Lower leg skin (tissue), 3 donors: ENCODE measurements around the gene STX1B.

ENCODE experiments used
- POLR2A ChIP-seq, 2 donors: fragments of 450-650 bp; IDR thresholded peaks; one replicate each; pipeline ENCODE4 v1.6.1; 2016 to 2017; ENCODE audit warnings: antibody characterized with exemption in 2 of 2, mild to moderate bottlenecking in 1 of 2, moderate library complexity in 1 of 2
- TF ChIP-seq, protein P1 (sequence below), 3 donors: fragments of 450-650 bp; IDR thresholded peaks; one replicate each; pipeline ENCODE4 v1.5.1; 2016; ENCODE audit warnings: antibody characterized with exemption in 3 of 3, mild to moderate bottlenecking in 3 of 3, moderate library complexity in 2 of 3

DNA sequence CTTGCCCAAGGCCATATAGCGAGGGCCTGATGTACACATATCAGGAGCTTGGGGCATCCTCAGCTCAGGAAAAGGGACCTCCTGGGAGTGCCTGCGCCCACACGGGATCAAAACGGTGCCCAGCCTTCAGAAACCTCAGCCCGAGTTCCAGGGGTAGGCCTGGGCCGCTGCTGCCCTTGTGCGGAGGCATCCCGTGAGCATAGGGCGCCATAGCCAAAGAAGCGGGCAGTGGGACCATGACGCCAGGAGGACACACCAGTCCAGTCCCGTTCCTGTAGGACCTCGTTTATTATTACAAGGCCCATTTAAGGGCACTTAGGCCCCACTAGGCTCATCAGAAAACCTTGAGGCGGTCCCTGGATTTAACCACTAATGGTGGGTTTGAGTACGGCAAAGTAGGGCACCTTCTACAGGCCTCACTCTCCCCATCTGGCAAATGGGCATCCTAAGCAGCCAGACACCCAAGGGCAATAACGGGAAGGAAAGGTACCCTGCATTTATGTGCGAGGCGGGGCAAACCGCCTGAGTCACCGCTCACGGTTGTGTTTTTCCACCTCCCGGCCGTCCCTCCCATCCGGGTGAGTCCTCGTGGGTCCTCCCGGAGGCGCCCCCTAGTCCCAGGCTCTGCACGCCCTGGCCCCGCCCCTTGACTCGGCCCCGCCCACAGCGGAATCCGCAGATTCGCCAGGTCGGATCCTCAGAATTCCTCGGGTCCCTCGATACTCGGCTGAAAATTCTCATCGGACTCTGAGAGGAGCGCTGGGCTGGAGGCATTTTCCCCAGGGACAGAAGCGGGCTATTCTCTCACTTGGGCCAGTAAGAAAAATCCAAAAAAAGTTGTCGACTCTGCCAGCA lies 53.6 kb downstream of the STX1B start:
- TF ChIP-seq, protein P1, sequence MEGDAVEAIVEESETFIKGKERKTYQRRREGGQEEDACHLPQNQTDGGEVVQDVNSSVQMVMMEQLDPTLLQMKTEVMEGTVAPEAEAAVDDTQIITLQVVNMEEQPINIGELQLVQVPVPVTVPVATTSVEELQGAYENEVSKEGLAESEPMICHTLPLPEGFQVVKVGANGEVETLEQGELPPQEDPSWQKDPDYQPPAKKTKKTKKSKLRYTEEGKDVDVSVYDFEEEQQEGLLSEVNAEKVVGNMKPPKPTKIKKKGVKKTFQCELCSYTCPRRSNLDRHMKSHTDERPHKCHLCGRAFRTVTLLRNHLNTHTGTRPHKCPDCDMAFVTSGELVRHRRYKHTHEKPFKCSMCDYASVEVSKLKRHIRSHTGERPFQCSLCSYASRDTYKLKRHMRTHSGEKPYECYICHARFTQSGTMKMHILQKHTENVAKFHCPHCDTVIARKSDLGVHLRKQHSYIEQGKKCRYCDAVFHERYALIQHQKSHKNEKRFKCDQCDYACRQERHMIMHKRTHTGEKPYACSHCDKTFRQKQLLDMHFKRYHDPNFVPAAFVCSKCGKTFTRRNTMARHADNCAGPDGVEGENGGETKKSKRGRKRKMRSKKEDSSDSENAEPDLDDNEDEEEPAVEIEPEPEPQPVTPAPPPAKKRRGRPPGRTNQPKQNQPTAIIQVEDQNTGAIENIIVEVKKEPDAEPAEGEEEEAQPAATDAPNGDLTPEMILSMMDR (IDR thresholded peaks at IDR 0.05): no peak
- TF ChIP-seq POLR2A (IDR thresholded peaks at IDR 0.05): no peak
